CD4-positive, alpha-beta T cell treated with Interleukin-4 for 1 hour (primary cell): ENCODE data around the gene TOR1A.
"Not testable (repeated sequence)": the region's sequence is repeated elsewhere in the genome, so short reads cannot be mapped to it uniquely, and the experiment has no call there.

Experiments used
- DNase-seq, 2 donors: peaks; one replicate each; pipeline ENCODE4 v3.0.0-alpha.2; 2020 to 2022

TOR1A gene

GRCh38 chr9:129816501-129817435, 7.2 kb downstream of the TOR1A start:
- DNase-seq, result peak in 1 of 2 donors; percentile 19

DNA sequence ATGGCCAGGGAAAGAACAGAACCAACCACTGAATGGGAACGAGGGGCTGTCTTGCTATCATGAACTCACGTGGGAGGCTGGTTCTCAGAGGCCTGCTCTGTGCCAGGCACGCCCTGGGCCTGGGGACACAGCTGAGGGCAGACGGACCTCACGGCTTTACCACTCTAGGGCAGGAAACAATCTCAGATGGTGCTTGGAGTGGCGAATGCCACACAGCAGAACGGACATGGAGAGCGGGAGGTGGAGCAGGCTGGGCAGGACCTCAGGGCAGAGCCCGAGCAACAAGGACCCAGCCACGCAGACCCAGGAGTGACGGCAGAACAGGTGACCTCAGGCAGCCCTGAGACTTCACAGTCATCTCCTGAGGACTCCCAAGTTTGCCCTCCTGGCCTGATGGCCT, 8.7 kb downstream of the TOR1A start:
- no peak for DNase-seq

- no peak for DNase-seq
These were observed 9.3 kb downstream of the TOR1A start for GRCh38 chr9:129814432-129815223.

GRCh38 chr9:129813661-129814060, 10.3 kb downstream of the TOR1A start:
- DNase-seq, result no peak

DNA sequence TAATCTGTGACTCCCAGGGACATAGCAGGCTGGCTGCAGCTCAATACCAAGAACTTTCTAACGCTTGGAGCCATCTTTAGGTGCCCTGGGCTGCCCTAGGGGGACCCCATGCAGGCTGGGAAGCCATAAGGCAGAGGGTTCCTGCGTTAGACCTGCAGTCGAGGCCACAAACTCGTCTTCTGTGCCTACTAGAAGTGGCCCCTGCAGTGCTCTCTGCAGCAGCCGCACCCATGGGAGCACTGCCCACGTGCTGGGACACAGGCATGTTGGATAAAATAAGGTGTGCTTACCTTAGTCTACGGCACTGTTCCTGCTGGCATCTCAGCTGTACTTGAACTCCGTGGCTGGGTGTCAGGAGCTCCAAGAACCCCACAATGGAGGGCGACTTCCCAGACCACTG, 11.6 kb downstream of the TOR1A start:
- DNase-seq, result no peak

DNA sequence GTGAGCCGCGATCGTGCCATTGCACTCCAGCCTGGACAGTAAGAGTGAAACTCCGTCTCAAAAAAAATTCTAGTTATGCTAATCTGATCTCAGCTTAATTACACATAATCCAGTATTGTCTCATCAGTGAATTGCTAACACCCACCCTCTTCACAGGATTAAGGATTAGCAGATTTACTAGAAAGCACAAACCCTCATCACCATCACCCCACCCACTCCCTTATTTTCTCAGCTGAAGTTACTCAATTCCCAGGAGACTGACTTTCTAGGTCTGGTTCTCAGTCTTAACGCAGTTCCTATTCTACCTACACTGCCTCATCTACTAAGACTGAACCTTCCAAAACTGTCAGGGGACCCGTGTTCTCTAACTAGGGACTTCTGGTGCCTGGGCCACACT, 12.0 kb downstream of the TOR1A start:
- DNase-seq, result no peak

GRCh38 chr9:129810788-129811187, 13.1 kb downstream of the TOR1A start:
- DNase-seq, result no peak

GRCh38 chr9:129810116-129810515, 13.8 kb downstream of the TOR1A start:
- DNase-seq, result no peak

DNA sequence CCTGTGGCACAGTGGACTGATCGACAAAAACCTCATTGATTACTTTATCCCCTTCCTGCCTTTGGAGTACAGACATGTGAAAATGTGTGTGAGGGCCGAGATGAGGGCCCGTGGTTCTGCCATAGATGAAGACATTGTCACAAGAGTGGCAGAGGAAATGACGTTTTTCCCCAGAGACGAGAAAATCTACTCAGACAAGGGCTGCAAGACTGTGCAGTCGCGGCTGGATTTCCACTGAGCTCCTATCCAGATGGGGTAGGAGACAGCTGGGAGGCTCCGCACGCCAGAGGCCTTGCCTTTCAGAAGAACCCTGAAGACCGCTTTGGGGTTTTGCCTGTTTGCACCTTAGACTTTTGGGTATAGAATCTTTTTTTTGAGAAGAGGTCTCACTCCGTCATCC, 14.6 kb downstream of the TOR1A start:
- DNase-seq, result no peak

DNA sequence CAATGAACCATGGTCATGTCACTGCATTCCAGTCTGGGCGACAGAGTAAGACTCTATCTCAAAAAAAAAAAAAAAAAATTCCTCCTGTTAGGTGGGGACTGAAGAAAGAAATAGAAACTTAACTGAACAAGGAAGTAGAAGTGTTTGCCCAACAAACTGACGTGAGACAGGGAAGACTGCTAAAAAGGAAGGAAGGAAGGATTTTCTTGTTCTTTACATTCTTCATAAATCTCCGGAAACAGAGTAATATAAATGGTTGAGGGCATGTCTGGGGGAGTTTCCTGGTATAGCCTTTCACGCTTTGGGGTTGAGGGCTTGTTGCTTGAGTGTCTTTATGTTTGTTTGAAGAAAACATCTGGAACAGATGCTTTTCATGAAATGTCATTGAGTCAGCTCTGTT, 17.9 kb downstream of the TOR1A start:
- no peak for DNase-seq

DNA sequence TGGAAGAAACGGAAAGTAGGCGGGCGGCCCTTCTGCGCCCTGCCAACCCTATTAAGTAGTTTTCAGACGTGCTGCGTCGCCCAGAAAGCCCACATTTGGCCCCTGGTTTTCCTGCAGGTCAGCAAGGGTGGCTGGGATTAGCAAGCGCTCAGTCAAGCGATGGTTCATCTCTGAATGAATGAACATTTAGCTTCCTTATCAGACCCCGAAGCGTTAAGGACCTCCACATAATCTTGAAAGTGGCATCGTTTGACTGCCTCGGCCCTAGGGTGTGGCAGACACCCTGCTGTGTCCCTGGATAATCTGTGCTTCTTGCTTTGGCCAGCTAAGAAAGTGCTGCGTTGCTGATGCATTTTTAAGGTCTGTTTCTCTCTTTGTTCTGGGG, 20.3 kb downstream of the TOR1A start:
- DNase-seq, result no peak

DNA sequence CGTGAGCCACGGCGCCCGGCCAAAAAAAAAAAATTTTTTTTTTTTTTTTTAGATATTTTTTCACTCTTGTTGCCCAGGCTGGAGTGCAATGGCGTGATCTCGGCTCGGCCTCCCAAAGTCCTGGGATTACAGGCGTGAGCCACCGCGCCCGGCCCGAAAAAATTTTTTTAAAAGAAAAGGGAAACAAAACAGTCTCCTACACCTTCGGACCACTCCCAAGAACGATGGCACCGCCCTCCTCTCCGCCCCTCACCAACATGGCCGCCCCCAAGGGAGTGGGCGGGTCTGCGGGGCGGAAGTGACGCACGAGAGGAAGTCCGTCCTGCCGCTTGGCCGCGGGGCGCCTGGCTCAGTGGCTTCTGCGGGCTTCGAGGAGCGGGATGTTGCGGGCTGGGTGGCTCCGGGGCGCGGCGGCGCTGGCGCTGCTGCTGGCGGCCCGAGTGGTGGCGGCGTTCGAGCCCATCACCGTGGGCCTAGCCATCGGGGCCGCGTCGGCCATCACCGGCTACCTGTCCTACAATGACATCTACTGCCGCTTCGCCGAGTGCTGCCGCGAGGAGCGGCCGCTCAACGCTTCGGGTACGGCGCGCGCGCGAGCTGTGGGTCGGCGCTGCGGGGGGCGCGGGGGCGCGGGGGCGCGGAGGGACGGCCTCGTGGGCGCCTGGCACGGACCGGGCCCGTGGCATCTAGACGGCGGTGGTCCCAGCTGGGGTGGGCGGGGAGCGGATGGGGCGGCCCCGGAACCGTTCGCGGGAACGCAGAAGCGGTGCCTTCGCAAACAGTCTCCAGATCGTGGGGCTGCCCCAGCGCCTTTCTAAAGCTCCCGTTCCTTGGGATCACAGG, 20.9 kb downstream of the TOR1A start, which contains the start of gene TOR1B:
Gene TOR1B, plus strand, starts transcription at position 352 of the 843 bp plus-strand sequence. Its CDS starts 29 bp downstream, at position 381.
- DNase-seq, result peak; percentile 94 to 96

DNA sequence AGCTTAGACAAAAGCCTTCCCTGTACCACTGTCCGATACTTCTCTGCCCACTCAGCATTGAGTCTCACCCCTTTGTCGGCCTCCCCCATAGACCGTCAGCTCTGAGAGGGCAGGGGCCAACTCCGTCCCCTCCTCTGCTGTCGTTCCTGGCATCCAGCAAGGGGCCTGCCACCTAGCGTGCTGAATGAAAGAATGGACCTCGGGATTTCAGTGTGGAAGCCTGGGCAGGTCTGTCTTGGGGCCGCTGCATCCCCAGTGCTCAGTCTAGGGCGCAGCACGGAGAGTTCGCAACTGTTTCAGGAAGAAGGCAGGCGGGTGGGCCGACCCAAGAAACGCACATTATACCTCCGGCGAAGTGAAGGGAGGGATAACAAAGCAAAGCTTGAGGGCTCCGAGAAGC, 22.4 kb downstream of the TOR1A start:
- DNase-seq, result no peak

GRCh38 chr9:129798973-129799372, 25.0 kb downstream of the TOR1A start:
- no peak for DNase-seq

DNA sequence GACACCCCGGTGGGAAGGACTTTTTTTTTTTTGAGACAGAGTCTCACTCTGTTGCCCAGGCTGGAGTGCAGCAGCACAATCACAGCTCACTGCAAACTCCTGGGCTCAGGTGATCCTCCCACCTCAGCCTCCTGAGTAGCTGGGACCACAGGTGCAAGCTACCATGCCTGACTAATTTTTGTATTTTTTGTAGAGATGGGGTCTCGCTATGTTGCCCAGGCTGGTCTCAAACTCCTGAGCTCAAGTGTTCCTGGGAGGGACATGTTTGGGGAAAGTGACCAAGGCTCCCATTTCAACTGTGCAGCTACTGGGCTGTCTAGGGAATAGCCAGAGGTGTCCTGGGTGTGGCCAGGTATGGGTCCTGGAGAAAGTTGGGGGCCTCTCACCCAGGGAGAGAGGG, 27.9 kb downstream of the TOR1A start:
- DNase-seq, result not testable (repeated sequence)

DNA sequence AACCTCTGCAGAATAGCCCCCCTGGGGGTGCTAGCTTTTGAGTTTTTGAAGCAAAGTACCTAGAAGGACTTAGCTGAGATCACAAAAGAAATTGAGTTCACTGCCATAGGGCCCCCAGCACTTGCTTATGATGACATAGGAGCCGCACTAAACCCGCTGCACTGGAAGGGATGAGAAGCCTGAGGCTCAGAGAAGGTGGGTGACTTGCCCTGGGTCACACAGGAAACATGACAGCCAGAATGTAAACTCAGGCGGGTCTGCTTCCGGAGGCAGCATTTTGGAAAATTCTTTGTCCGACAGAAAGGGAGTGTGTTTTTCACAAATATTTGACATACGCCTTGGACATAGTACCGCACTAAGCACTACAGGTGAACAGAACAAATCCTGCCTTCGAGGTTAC, 29.4 kb downstream of the TOR1A start:
- no peak for DNase-seq

DNA sequence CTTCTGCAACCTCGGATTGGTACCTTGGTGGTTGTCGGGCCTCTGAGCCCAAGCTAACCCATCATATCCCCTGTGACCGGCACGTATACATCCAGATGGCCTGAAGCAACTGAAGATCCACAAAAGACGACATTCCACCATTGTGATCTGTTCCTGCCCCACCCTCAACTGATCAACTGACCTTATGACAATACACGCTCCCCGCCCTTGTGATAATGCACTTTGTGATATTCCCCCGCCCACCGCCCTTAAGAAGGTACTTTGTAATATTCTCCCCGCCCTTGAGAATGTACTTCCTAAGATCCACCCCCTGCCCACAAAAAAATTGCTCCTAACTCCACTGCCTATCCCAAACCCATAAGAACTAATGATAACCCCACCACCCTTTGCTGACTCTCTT, 37.5 kb downstream of the TOR1A start:
- DNase-seq, result no peak

- DNase-seq, result no peak
These were observed 38.1 kb downstream of the TOR1A start for GRCh38 chr9:129785866-129786265.

DNA sequence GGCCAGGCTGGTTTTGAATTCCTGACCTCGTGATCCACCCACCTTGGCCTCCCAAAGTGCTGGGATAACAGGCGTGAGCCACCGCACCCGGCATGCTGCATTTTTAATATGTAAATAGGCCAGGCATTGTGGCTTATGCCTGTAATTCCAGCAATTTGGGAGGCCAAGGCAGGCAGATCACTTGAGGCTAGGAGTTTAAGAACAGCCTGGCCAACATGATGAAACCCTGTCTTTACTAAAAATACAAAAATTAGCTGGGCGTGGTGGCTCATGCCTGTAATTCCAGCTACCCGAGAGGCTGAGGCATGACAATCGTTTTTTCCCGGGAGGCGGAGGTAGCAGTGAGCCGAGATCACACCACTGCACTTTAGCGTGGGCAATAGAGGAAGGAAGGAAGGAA, 39.0 kb downstream of the TOR1A start:
- not testable (repeated sequence) for DNase-seq

DNA sequence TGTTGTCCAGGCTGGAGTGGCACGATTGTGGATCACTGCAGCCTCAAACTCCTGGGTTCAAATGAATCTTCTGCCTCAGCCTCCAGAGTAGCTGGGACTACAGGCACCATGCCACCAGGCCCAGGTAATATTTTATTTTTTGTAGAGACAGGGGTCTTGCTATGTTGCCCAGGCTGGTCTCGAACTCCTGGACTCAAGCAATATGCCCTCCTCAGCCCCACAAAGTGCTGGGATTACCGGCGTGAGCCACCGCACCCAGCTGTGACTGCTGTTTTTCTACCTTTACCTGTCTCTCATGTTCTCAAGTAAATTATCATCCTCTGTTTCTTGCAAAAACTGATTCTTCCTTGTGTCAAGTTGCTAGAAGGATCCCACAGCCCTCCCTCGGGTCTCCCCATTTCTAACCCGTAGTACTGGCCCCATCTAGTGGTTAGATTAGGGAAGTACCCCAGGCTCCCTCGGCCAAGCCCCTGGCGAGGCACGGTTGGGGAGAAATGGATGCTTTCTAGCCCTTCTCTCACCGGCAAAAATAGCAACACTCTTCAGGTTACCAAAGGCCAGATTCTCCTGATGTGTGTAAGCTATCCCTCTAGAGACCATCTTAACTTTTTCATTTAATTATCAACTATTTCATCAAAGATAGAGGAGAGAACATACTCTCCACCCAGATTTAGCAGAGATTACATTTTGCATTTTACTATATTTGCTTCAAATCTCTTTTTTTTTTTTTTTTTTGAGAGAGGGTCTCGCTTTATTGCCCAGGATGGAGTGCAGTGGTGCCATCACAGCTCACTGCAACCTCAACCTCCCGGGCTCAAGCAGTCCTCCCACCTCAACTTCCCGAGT, 40.2 kb downstream of the TOR1A start:
- DNase-seq, result peak; percentile 78 to 84

DNA sequence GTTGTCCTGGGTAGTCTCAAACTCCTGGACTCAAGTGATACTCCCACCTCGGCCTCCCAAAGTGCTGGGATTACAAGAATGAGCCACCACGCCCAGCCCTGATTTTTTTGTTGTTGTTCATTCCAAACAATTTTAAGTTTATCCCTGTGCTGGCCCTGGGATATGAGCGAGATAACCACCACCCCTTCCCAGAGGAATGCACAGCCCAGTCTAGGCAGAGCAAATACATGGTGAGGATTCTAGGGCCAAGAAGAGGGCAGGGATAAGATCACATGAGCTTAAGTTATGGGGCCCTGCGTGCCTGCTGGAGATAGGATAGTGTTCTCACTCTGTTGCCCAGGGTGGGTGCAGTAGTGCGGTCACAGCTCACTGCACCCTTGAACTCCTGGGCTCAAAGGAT, 42.0 kb downstream of the TOR1A start:
- DNase-seq, result no peak

DNA sequence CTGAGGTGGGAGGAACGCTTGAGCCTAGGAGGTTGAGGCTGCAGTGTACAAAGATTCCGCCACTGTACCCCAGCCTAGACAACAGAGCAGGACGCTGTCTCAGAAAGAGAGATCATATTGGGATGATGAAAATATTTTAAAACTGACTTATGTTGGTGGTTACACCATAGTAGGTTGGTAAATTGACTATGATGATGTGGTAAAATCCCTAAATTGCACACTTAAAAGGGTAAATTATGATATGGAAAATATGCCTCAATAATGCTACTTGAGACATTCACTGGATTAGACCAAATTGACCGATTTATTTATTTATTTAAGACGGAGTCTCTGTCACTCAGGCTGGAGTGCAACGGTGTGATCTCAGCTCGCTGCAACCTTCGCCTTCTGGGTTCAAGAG, 42.8 kb downstream of the TOR1A start:
- DNase-seq, result no peak
